GM19324 (cell line): ENCODE measurements around the gene KCNAB1.
"Not testable (repeated sequence)": the region's sequence is repeated elsewhere in the genome, so short reads cannot be mapped to it uniquely, and the experiment has no call there.

Source experiments
- ATAC-seq: cut with Tn5 transposase; IDR thresholded peaks from one replicate; pipeline ENCODE4 v1.9.1; 2021; ENCODE audit warnings: mild to moderate bottlenecking, moderate library complexity; ENCODE audit not compliant: unreplicated experiment, low FRiP score

Gene KCNAB1

DNA sequence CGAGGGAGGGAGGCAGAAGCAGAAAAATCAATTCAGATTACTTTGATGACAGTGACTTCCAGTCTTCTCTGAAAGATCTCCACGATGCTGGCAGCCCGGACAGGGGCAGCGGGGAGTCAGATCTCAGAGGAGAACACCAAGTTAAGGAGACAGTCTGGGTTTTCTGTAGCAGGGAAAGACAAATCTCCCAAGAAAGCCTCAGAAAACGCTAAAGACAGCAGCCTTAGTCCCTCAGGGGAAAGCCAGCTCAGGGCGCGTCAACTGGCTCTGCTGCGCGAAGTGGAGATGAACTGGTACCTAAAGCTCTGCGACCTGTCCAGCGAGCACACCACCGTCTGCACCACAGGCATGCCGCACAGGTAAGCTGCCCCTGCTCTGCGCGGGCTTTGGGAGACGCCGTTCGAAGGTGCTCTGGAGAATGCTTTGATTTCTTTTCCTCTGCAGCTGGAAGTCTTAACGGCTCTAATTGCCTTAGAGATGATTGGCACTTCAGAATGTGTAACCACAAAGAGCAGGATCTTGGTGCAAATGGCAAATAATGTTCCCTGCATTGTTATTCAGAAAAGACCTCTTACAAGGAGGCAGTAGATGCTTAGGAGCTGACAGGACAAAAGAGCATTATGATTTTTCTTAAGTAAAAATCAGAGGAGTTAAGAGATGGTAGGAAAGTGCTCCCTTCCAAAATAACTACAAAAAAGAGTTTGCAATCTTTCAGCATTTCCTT, at the start of gene KCNAB1:
Gene KCNAB1, plus strand, starts transcription at position 51 of the 724 bp plus-strand sequence.
- ATAC-seq: no peak

DNA sequence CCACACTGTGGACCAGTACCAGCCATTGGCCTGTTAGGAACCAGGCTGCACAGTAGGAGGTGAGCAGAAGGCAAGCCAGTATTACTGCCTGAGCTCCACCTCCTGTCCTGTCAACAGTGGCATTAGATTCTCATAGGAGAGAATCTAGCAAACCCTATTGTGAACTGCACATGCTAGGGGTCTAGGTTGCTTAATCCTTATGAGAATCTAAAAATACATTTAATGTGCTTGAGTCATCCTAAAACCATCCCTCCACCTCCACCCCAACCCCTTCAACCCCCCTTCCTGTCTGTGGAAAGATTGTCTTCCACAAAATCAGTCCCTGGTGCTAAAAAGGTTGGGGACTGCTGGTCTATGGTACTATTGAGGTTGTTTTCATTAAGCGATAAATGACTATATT, 49.3 kb upstream of the KCNAB1 start:
- ATAC-seq: no peak

DNA sequence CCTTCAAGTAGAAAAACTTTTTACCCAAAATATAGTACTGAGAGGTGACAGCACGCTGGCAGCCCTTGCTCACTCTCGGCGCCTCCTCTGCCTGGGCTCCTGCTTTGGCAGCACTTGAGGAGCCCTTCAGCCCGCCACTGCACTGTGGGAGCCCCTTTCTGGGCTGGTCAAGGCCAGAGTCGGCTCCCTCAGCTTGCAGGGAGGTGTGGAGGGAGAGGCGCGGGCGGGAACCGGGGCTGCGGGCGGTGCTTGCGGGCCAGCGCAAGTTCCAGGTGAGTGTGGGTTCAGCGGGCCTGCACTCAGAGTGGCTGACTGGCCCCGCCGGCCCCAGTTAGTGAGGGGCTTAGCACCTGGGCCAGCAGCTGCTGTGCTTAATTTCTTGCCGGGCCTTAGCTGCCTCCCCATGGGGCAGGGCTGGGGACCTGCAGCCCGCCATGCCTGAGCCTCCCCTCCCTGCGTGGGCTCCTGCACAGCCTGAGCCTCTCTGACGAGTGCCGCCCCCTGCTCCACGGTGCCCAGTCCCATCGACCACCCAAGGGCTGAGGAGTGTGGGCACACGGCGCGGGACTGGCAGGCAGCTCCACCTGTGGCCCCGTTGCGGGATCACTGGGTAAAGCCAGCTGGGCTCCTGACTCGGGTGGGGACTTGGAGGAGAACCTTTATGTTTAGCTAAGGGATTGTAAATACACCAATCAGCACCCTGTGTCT, 47.3 kb upstream of the KCNAB1 start:
- ATAC-seq: not testable (repeated sequence)

DNA sequence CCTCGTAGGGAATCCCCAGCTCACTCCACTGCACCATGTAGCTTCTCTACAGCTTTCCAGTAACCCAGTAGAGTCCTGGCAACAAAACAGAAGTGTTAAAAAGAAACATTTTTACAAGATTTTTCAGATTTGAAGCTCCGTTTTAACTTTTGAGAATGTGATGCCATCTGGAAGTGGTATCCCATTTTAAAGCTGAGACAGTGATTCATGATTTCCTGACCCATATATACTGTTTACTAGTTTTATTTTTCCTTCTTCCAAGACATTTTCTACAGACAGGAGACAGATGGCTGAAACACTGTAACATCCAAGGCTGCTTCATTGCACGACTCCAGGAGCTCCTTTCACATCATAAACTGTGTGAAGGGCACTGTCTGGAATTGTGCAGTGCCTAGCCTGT, 30.3 kb upstream of the KCNAB1 start:
- no peak for ATAC-seq

DNA sequence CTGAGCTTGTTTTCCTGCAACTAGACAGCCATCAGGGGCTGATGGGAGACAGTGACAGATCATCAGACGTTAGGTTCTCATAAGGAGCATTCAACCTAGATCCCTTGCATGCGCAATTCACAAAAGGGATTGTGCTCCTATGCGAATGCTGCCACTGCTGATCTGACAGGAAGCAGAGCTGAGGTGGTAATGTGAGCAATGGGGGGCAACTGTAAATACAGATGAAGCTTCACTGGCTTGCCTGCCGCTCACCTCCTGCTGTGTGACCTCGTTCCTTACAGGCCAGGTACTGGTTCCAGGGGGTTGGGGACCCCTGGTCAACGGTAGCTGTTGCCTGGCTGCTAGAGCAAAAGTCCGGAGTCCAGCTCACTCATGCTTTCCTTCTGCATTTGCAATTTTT, 26.4 kb upstream of the KCNAB1 start:
- no peak for ATAC-seq

DNA sequence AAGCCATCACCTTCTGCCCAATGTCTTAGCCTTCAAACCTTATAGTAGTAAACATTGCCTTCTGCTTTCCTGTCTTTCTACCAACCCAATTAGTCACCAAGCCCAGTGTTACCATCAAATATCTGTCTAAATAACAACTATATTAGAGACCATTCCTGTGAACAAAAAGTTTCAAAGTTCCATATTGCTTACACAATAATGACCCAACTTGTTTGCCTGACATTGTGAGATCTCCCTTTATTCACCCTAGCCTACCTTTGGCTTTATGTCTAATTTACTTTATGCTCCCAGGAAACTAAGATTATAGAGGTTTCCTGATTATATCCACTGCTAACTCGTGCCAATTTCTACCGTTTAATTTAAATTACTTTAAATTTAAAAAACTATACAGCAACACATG, 26.0 kb upstream of the KCNAB1 start:
- ATAC-seq: no peak

DNA sequence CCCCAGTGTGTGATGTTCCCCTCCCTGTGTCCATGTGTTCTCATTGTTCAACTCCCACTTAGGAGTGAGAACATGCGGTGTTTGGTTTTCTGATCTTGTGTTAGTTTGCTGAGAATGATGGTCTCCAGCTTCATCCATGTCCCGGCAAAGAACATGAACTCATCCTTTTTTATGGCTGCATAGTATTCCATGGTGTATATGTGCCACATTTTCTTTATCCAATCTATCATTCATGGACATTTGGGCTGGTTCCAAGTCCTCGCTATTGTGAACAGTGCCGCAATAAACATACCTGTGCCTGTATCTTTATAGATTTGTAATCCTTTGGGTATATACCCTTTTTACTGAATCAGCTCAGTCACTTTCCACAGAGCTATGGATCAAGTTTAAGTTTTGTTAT, 24.7 kb upstream of the KCNAB1 start:
- not testable (repeated sequence) for ATAC-seq

DNA sequence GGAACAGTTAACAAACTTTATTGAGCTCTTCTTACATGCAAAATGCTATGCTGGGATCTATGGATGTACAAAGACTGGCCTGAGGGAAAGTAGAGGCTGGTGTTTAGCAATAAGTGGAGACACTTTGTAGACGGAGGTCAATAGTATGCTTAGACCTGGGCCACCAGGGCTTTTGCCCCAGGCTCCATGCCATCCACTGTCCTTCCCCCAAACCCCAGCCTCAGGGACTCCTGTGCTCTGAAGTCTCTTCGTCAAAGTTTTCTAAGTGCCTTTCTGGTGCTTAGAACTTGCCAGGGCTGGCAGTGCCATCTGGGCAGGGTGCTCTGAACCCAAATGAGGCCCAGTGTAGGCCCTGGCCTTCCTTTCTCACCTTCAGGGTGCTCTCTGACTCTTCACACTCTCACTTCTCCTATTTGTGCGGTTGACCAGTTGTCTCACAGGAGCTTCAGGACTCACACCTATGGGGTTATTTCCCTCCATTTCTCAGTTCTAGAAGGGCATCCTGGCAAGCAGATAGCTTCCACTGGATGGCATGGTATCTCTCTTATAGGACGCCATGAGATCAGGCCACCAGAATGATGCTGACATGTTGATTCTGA, 21.8 kb upstream of the KCNAB1 start:
- ATAC-seq: peak; percentile 78

DNA sequence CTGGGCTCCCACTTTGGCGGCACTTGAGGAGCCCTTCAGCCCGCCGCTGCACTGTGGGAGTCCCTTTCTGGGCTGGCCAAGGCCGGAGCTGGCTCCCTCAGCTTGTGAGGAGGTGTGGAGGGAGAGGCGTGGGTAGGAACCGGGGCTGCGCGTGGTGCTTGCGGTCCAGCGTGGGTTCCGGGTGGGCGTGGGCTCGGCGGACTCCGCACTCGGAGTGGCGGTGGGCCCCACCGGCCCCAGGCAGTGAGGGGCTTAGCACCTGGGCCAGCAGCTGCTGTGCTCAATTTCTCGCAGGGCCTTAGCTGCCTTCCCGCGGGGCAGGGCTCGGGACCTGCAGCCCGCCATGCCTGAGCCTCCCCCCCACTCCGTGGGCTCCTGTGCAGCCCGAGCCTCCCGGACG, 21.0 kb upstream of the KCNAB1 start:
- not testable (repeated sequence) for ATAC-seq

DNA sequence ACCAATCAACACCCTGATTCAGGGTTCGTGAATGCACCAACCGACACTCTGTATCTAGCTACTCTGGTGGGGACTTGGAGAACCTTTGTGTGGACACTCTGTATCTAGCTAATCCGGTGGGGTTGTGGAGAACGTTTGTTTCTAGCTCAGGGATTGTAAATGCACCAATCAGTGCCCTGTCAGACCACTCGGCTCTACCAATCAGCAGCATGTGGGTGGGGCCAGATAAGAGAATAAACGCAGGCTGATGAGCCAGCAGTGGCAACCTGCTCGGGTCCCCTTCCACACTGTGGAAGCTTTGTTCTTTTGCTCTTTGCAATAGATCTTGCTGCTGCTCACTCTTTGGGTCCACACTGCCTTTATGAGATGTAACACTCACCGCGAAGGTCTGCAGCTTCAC, 20.4 kb upstream of the KCNAB1 start:
- ATAC-seq: not testable (repeated sequence)

DNA sequence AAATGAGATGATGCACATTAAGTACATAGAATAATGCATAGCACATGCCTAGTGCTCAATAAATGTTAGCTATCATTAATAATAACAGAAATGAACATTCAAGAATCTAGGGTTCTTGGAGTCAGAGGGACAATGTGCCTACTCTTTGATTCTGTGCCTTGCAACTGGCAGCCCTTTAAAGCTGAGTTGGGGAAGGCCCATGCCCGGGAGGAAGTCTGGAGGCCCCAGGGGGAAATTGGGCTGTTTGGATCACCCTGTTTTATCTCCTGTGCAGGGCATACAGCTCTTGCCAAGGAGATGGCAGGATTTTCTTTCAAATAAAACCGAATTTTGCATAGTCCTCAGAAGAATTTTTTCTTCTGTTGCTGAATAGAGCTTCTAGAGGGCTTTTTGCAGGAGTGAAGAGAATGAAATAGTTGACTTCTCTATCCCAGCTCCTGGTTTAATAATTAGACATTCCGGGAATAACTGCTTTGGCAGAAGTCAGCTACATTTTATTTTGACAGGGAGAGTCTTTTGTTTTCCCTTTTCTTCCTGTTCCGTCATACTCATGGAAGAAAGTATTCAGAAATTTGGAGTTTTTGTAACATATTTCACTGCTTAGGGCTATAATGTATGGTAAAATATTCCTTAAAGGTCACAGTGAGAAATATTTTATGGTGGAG, 18.0 kb upstream of the KCNAB1 start:
- no peak for ATAC-seq

DNA sequence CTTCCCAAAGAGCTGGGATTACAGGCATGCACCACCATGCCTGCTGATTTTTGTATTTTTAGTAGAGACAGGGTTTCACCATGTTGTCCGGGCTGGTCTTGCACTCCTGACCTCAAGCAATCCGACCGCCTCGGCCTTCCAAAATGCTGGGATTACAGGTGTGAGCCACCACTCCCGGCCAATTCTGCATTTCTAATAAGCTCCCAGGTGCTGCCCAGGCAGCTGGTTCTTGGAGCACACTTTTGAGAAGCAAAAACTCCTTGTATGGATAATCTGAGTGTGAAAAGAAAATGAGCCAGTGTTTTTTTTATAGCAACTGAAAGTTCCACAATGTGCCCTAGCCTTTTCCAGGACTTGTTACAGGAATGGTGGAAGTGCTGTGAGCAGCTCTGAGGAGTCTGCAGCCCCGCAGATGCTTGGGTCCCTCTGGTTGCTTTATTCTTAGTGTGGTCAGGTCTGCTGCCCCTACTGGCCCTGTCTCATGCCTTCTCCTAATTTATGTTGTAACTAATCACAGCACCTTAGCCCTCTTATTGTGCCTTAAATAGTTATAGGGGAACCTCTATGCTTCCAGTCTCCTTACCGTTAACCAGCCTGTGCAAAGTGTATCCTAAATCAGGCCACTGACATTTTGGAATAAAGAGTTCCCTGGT, 13.5 kb upstream of the KCNAB1 start:
- no peak for ATAC-seq

DNA sequence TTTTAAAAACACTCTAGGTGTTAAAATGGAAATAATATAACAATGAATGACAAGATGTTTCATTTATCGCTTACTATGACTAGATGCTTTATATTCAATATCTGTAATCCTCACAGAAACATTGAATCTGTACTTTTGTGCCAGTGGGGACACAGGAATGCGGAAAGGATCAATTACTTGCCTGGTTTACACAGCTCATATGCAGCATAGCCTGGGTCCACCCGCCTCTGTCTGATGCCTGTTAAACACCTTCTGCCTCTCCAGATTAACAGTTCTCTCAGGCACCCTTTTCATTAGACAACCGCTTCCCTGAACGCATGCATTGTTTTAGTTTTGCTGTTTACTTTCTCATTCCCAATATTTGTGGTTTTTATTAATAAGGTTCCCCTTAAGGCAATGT, 12.9 kb upstream of the KCNAB1 start:
- no peak for ATAC-seq

DNA sequence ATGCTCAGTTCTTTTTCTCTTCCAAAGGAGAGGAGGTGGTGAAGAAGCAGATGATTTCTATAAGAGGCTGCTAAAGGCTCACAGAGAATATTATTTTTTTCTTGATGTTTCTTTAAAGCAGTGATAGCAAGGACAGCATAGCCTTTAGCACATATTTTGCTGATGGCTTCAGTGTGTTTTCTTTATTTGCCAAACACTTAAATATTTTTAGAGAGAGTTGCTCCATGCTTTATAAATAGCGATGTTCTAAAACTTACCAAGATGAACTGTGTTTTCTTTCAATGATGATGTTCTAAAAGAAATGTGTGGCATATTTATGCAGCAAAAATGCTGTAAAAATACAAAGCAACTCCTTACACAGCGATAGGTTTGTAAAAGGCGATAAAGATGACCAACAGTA, 11.8 kb upstream of the KCNAB1 start:
- ATAC-seq: no peak

DNA sequence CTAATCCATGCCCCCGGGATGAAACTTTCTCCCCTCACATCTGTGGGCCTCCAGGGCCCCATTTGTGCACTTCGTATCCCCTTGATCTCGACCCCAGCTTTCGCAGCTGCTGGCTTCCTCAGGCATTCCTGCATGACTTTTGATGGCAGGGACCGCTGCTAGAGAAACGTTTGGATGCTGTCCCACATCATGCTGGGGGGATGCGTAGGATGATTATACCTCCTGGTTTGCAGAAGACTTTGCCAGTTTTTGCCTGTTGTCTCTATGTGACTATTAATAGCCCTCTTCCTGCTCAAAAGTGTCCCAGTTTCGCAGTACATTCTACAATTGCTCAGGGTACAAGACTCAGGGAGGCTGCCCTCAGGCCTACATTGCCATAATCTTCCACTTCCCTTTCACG, 10.4 kb upstream of the KCNAB1 start:
- no peak for ATAC-seq

DNA sequence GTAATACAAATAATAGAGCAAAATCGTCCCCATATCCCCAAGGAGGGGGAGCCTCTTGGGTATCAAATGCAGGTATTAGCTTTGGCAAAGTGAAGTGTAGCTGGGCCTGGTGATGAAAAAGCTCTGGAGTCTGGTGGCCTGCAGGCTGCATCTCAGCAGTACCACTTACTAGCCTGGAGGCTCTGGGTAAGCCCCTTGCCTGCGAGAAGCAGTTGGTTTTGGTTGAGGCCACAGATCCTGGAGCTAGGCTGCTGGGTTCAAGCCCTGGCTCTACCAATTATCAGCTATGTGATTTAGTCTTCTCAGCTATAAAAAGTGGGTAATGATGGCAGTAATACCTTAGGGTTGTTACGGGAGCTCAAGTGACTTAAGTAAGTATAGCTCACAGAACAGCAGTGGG, 6.1 kb downstream of the KCNAB1 start:
- no peak for ATAC-seq

DNA sequence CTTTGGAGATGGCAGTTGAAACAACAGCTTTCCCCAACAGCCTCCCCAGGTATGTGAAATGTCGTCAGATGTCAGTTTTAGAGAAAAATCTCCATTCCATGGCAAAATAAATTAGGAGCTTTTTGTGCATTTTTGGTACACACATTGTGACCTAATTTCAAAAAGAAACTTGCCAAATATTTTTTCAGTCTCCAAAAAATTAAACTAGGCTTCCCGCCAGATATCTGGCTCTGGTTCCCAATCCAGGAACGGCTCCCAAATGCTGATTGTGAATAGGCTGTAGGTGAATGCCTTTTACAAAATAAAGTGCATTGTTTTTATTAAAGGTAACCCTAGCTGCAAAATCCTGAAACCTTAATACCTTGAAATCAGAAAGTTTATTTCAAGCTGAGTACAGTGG, 10.9 kb downstream of the KCNAB1 start:
- ATAC-seq: no peak

DNA sequence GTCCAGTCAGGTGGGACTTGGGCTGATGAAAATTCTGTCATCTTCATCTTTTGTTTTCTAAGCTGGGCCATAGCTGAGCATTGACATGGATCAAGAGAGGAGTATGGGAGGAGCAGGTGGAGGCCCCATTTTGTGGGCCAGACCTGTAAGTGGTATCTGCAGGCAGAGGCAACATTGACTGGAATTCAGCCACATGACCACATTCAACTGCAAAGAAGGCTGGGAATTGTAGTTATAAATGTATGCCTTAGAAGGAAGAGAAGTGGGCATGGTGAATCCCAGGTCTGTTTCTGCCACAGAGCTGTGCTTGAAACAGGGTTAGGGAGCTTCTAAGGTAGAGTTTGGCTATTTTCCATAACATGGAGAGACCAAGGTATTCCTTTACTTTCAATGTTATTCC, 11.4 kb downstream of the KCNAB1 start:
- no peak for ATAC-seq

DNA sequence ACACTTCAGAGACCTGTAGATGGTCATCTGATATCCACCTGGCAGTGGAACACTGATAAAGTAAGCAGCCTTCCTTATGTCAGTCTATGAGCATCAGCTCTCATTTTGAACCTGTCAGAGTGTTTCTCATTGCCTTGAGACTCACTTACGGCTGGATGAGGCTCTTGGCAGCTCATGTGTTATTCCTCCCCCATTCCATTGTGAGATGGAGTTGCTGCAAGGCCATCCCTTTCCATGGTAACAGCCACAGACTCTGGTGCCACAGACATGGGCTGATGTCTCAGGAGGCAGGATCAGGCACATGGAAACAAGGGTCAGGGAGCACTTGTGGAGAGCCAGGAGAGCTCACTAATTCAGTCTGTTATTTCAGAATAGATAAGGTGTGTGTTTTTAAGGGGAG, 11.9 kb downstream of the KCNAB1 start:
- no peak for ATAC-seq

DNA sequence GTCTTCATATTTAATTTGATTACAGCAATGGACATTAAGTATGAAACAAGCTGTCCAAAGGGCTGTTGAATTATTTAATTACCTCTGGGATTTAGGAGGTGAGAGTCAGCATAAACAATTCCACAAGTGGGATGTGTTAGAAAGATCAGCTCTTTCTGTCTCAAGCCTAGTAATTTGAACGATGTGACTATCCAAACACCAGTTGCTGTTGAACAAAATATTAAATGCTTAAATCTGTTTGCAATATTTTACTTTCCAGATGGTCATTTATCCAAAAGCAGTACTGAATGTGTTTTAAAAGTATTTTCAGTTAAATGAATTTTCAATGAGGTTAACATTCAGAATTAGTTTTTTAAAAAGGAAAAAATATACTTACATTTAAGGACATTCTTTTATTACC, 12.7 kb downstream of the KCNAB1 start:
- no peak for ATAC-seq
